Right ventricle myocardium inferior (tissue), 1 donor: Measurements from ENCODE around the gene CADM2. TPM values are rescaled to one million over a fixed set of nuclear protein-coding genes. Genes with fewer than 3 reads are reported as not detected.
"Not testable (repeated sequence)": the region's sequence is repeated elsewhere in the genome, so short reads cannot be mapped to it uniquely, and the experiment has no call there.

Experiments
- ATAC-seq: fragments of 200-7000 bp; cut with Tn5 transposase; one replicate; pipeline ENCODE4 v1.9.1; 2020; ENCODE audit warnings: mild to moderate bottlenecking, moderate library complexity
- DNase-seq: peaks from one replicate; pipeline ENCODE4 v3.0.0; 2021; ENCODE audit errors: missing footprints
- intact Hi-C: fragments of 100-400 bp; cut with DNase I; formaldehyde crosslinking; loops from one replicate; pipeline ENCODE4 v1.11.0; 2022
- total RNA-seq: library from RNA; stranded (reverse); fragmentation: NEBNext Ultra II Directional; extraction: Animal tissue kit (Norgen Biotek cat#: 25700); gene quantifications from one replicate; pipeline ENCODE4 v1.2.1, GENCODE V29; 2021
- donor health status: DM: no; HTN: yes; CAD: no; lungs with severe emphysema.

Gene CADM2
- total RNA-seq, 1 donor from 2014 or later: 0.76 TPM

- ATAC-seq: no peak
- DNase-seq: no peak
- intact Hi-C loops: no loop called here
Measured at GRCh38 chr3:85903434-85903833, 944.6 kb downstream of the CADM2 start.

GRCh38 chr3:85912980-85913379, 954.2 kb downstream of the CADM2 start:
- intact Hi-C loops: no loop called here
- DNase-seq (no peak), ATAC-seq (no peak)

- intact Hi-C loops: no loop called here
- ATAC-seq: no peak
- DNase-seq: no peak
Measured at GRCh38 chr3:85922374-85922773, 963.6 kb downstream of the CADM2 start.

GRCh38 chr3:85930718-85931117, 971.9 kb downstream of the CADM2 start:
- no peak for DNase-seq
- intact Hi-C loops: no loop called here
- no peak for ATAC-seq

- intact Hi-C loops: no loop called here
- no peak for ATAC-seq
- no peak for DNase-seq
Measured at GRCh38 chr3:85933326-85933725, 974.5 kb downstream of the CADM2 start.

- DNase-seq: no peak
- intact Hi-C loops: no loop called here
- no peak for ATAC-seq
Measured at GRCh38 chr3:85935171-85935570, 976.4 kb downstream of the CADM2 start.

- ATAC-seq (no peak), DNase-seq (no peak)
- intact Hi-C loops: no loop called here
Measured at GRCh38 chr3:85939074-85939482, 980.3 kb downstream of the CADM2 start.

GRCh38 chr3:85950435-85950834, 991.6 kb downstream of the CADM2 start:
- ATAC-seq (no peak), DNase-seq (no peak)
- intact Hi-C loops: no loop called here

GRCh38 chr3:85960793-85961192, 1002.0 kb downstream of the CADM2 start:
- DNase-seq (no peak), ATAC-seq (no peak)
- intact Hi-C loops: no loop called here

- DNase-seq (no peak), ATAC-seq (no peak)
- intact Hi-C loops: no loop called here
Measured at GRCh38 chr3:85977615-85978338, 1019.0 kb downstream of the CADM2 start.

- DNase-seq (no peak), ATAC-seq (no peak)
- intact Hi-C loops: no loop called here
Measured at GRCh38 chr3:85979034-85979433, 1020.2 kb downstream of the CADM2 start.

- intact Hi-C loops, ATAC-seq, DNase-seq: not testable (repeated sequence)
Measured at GRCh38 chr3:85989581-85989980, 1030.8 kb downstream of the CADM2 start.

GRCh38 chr3:86029590-86029989, 1070.8 kb downstream of the CADM2 start:
- no peak for DNase-seq
- intact Hi-C loops: no loop called here
- no peak for ATAC-seq

GRCh38 chr3:86037916-86038315, 1079.1 kb downstream of the CADM2 start:
- no peak for DNase-seq
- intact Hi-C loops: no loop called here
- ATAC-seq: no peak

GRCh38 chr3:86046436-86047136, 1087.8 kb downstream of the CADM2 start:
- intact Hi-C loops: no loop called here
- ATAC-seq (peak; percentile 91), DNase-seq (no peak)

GRCh38 chr3:86047161-86047560, 1088.4 kb downstream of the CADM2 start:
- DNase-seq (no peak), ATAC-seq (peak; percentile 65)
- intact Hi-C loops: no loop called here

- DNase-seq: no peak
- ATAC-seq: no peak
- intact Hi-C loops: no loop called here
Measured at GRCh38 chr3:86051058-86051457, 1092.3 kb downstream of the CADM2 start.

GRCh38 chr3:86056032-86056431, 1097.2 kb downstream of the CADM2 start:
- ATAC-seq (no peak), DNase-seq (no peak)
- intact Hi-C loops: no loop called here

GRCh38 chr3:86056962-86057361, 1098.2 kb downstream of the CADM2 start:
- ATAC-seq (no peak), DNase-seq (no peak)
- intact Hi-C loops: no loop called here

GRCh38 chr3:86073799-86074198, 1115.0 kb downstream of the CADM2 start:
- ATAC-seq (no peak), DNase-seq (no peak)
- intact Hi-C loops: no loop called here
